GM12864 (cell line): ENCODE data around the gene LEPROT.
"Not testable (repeated sequence)": the region's sequence is repeated elsewhere in the genome, so short reads cannot be mapped to it uniquely, and the experiment has no call there.

ENCODE experiments used
- DNase-seq: peaks from one replicate; pipeline ENCODE4 v3.0.0-alpha.2; 2011; ENCODE audit warnings: low read depth
- H3K4me3 ChIP-seq: 2 replicates; pipeline ENCODE4 v1.5.1; 2011; ENCODE audit warnings: mild to moderate bottlenecking, low read depth, low read length, control low read depth
- CTCF ChIP-seq: IDR thresholded peaks from 2 replicates; pipeline ENCODE4 v1.5.1; 2011; ENCODE audit warnings: low read depth, mild to moderate bottlenecking, moderate library complexity, low read length, control low read depth, inconsistent platforms; ENCODE audit errors: missing control alignments

The LEPROT gene

GRCh38 chr1:65420590-65421350 is at the start of gene LEPROT, which contains the start of gene LEPR:
Gene LEPROT, plus strand, starts transcription at chr1:65420668. Its CDS starts 57 bp downstream, at chr1:65420725.
Gene LEPR, plus strand, starts transcription at chr1:65420668. Its CDS starts 144,898 bp downstream, at chr1:65565566.
- TF ChIP-seq CTCF: no peak
- DNase-seq: no peak
- peak within 1 kb of the TSS; percentile 99 for H3K4me3 ChIP-seq

GRCh38 chr1:65371544-65371943 is 48.9 kb upstream of the LEPROT start:
- no peak for DNase-seq
- no peak overlapping the region for H3K4me3 ChIP-seq
- no peak for TF ChIP-seq CTCF

- no peak overlapping the region for H3K4me3 ChIP-seq
- no peak for TF ChIP-seq CTCF
- no peak for DNase-seq
Observed at GRCh38 chr1:65372557-65372956, 47.9 kb upstream of the LEPROT start.

- TF ChIP-seq CTCF: no peak
- H3K4me3 ChIP-seq: no peak overlapping the region
- no peak for DNase-seq
Observed at GRCh38 chr1:65377496-65378246, 42.8 kb upstream of the LEPROT start.

GRCh38 chr1:65378247-65378946 is 42.1 kb upstream of the LEPROT start:
- H3K4me3 ChIP-seq: no peak overlapping the region
- no peak for TF ChIP-seq CTCF
- DNase-seq: no peak

GRCh38 chr1:65384426-65384825 is 36.0 kb upstream of the LEPROT start:
- DNase-seq, H3K4me3 ChIP-seq: not testable (repeated sequence)

GRCh38 chr1:65386439-65386838 is 34.0 kb upstream of the LEPROT start:
- H3K4me3 ChIP-seq: no peak overlapping the region
- TF ChIP-seq CTCF: no peak
- no peak for DNase-seq
